Ishikawa (cell line): ENCODE results near the gene LPAR1.

ENCODE experiments used
- CEBPB ChIP-seq: IDR thresholded peaks from 2 replicates; pipeline ENCODE4 v1.6.1; 2012
- EGR1 ChIP-seq: IDR thresholded peaks from 2 replicates; pipeline ENCODE4 v1.6.1; 2012
- FOXM1 ChIP-seq: IDR thresholded peaks from 2 replicates; pipeline ENCODE4 v1.6.1; 2012; ENCODE audit warnings: low read depth, borderline replicate concordance
- NFIC ChIP-seq: IDR thresholded peaks from 2 replicates; pipeline ENCODE4 v1.6.1; 2012
- RAD21 ChIP-seq: IDR thresholded peaks from 2 replicates; pipeline ENCODE4 v1.6.1; 2012; ENCODE audit warnings: low read depth
- TAF1 ChIP-seq: IDR thresholded peaks from 2 replicates; pipeline ENCODE4 v1.6.1; 2012; ENCODE audit warnings: low read depth, mild to moderate bottlenecking
- TCF12 ChIP-seq: IDR thresholded peaks from 2 replicates; pipeline ENCODE4 v1.6.1; 2012; ENCODE audit warnings: low read depth
- TEAD4 ChIP-seq: IDR thresholded peaks from 2 replicates; pipeline ENCODE4 v1.6.1; 2012
- YY1 ChIP-seq: IDR thresholded peaks from 2 replicates; pipeline ENCODE4 v1.6.1; 2012; ENCODE audit warnings: low read depth
- ZBTB7A ChIP-seq: IDR thresholded peaks from 2 replicates; pipeline ENCODE4 v1.6.1; 2012; ENCODE audit warnings: low read depth
- TF ChIP-seq, protein P1 (sequence below): IDR thresholded peaks from 2 replicates; pipeline ENCODE4 v1.6.1; 2012; ENCODE audit warnings: low read depth, mild to moderate bottlenecking
- TF ChIP-seq, protein P2 (sequence below): IDR thresholded peaks from 2 replicates; pipeline ENCODE4 v1.6.1; 2012
- TF ChIP-seq, protein P3 (sequence below): IDR thresholded peaks from 2 replicates; pipeline ENCODE4 v1.6.1; 2012

LPAR1 gene

DNA sequence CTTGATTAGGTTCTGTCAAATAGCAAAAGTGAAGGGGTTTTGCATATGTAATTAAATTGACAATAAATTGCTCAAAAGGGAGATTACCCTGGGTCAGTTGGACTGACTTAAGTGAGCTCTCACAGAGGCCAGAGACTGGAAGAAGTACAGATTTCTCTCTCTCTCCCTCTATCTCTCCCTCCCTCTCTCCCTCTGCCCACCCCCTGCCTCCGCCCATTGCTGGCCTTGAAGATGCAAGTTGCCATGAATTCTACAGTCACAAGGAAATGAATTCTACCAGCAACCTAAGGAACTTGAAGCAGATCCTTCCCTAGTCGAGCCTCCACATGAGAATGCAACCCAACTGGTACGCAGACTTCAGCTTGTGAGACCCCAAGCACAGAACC is 119.2 kb downstream of the LPAR1 start:
- TF ChIP-seq NFIC, result no peak
- TF ChIP-seq TAF1, result no peak
- TF ChIP-seq CEBPB, result no peak
- no peak for TF ChIP-seq TCF12
- TF ChIP-seq RAD21, result no peak

DNA sequence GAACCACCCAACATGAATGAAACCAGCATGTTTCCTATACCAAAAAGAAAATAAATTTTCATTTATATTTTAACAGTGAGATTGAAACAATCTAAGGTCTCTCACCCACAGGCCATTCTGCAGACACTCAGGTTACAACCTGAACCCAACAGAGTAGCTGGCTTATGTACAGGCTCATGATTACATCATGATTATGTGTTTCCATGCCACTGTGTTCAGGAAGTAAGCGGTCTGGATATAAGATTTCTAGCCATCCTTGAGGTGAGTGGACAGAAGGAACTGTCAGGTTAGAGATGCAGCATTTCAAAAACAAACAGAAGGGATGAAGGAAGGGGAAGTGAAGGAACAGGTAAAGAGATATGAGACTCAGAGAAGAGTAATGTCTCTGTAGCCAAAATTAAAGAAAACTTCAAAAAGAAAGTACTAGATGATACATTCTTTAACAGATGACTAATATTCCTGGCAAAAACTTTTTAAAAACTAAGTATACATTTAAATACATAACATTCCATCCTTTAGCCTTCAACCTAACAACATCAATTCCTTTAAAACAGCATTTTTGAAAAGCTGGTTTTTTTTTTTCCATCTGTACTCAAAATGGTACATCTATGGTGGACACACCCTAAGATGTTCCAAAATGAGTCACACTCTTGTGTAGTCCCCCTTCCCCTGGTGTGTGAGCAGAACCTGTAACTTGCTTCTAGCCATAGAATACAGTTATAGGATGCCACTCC is 119.8 kb downstream of the LPAR1 start:
- TF ChIP-seq ZBTB7A, result no peak

DNA sequence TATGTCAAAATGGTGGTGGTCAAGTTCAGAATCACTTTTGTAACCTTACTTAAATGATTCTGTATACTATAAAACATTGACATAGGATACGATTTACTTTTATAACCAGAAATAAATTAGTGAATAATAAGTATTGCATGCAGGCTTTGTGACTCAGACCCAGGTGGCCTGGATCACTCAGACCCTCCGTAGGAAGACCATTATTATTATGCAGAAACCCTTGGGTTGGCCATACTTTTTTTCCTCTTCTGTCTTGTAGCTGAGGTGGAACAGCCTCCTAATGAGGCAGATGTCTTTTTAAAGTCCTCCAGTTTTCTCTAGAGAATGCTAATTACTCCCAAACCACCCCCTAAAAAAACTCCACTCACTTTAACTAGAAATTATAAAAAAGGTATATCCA is 121.9 kb downstream of the LPAR1 start:
- no peak for TF ChIP-seq YY1
- TF ChIP-seq, protein P1, sequence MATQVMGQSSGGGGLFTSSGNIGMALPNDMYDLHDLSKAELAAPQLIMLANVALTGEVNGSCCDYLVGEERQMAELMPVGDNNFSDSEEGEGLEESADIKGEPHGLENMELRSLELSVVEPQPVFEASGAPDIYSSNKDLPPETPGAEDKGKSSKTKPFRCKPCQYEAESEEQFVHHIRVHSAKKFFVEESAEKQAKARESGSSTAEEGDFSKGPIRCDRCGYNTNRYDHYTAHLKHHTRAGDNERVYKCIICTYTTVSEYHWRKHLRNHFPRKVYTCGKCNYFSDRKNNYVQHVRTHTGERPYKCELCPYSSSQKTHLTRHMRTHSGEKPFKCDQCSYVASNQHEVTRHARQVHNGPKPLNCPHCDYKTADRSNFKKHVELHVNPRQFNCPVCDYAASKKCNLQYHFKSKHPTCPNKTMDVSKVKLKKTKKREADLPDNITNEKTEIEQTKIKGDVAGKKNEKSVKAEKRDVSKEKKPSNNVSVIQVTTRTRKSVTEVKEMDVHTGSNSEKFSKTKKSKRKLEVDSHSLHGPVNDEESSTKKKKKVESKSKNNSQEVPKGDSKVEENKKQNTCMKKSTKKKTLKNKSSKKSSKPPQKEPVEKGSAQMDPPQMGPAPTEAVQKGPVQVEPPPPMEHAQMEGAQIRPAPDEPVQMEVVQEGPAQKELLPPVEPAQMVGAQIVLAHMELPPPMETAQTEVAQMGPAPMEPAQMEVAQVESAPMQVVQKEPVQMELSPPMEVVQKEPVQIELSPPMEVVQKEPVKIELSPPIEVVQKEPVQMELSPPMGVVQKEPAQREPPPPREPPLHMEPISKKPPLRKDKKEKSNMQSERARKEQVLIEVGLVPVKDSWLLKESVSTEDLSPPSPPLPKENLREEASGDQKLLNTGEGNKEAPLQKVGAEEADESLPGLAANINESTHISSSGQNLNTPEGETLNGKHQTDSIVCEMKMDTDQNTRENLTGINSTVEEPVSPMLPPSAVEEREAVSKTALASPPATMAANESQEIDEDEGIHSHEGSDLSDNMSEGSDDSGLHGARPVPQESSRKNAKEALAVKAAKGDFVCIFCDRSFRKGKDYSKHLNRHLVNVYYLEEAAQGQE, result no peak
- no peak for TF ChIP-seq TEAD4
- TF ChIP-seq TAF1, result no peak
- no peak for TF ChIP-seq NFIC
- TF ChIP-seq, protein P2, sequence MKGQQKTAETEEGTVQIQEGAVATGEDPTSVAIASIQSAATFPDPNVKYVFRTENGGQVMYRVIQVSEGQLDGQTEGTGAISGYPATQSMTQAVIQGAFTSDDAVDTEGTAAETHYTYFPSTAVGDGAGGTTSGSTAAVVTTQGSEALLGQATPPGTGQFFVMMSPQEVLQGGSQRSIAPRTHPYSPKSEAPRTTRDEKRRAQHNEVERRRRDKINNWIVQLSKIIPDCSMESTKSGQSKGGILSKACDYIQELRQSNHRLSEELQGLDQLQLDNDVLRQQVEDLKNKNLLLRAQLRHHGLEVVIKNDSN, result no peak

DNA sequence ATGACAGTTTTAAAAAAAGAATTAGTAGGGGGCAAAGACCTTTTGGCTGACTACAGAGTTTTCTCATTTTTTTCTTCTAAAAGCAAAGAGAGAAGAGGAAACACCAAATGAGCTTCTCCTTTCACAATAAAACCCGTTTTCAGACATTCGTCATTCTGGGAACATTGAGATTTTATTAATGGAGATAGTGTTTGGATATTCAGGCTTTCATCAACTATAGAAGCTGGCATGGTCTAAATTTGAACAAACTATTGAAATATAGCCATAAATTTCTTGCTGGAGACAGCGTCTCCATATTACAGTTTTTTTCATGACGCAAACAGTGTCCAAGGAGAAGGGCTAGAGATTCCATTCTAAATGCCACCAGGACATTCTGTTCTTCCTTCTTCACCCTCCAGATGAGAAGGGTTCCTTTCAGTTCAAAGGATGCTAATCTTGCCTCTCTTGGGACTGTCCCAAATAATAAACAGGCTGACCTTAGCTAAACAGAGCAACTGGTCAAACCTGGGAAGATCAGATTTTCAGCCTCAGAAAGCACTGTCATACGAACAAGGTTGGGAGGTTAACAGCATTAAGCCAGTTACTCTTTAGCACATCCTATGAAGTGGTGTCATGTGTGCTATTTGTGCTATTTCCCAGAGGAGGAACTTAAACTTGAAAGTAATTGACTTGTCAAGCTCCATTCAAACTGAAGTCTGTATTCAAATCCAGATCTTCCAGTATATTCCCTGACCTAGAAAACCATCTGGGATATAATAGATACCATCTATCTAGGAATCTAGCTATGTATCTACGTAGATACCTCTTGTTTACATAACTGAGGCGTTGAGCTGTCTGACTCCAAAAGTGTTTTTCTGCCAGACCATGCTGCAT is 125.6 kb downstream of the LPAR1 start:
- TF ChIP-seq, protein P3, sequence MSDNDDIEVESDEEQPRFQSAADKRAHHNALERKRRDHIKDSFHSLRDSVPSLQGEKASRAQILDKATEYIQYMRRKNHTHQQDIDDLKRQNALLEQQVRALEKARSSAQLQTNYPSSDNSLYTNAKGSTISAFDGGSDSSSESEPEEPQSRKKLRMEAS, result no peak
- TF ChIP-seq ZBTB7A (no peak), TEAD4 (no peak), CEBPB (no peak), TCF12 (no peak), EGR1 (no peak)
- TF ChIP-seq, protein P1, result no peak

DNA sequence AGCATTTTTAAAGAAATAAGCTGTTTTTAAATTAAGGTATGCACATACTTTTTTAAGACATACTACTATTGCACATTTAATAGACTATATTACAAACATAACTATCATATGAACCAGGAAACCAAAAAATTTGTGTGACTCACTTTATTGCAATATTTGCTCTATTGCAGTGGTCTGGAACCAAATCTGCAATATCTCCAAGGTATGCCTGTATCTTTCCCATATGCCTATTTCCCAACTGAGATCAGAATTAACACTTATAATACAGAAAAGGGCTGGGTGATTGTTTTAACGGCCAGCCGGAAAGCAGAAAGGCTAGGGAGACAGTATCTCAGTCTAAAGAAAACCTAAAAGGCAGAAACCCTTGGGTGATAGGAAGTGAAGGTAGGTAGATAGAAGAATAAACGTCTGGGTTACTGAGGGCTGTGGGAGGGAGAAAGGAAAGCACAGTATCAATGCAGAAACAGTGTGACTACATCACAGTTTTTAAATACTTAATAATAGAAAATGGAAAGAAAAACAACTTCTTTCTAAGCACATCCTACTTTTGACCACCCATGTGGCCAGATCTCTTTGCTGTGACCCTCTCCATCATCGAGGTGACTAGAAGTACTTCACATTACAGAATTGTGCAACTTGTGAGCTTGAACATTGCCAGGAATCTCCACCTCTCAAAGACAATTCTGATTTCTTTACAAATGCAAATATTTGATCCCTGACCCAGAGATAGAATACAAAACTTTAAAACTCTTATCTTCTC is 126.4 kb downstream of the LPAR1 start:
- TF ChIP-seq FOXM1 (no peak), NFIC (no peak), TAF1 (no peak), TCF12 (no peak), YY1 (no peak)
- TF ChIP-seq, protein P1, result no peak
- TF ChIP-seq, protein P3, result no peak
